PC-9 (cell line): ENCODE data around the gene AUTS2. TPM values are rescaled to one million over a fixed set of nuclear protein-coding genes. Genes with fewer than 3 reads are reported as not detected.

Experiments used
- BruUV-seq: library from RNA; stranded (reverse); fragments of 400-500 nt; replicated peaks from 2 replicates; lab custom pipeline; 2021; lab: Mats Ljungman, UMichigan
- CTCF ChIA-PET: fragments of 300-600 bp; sonication (Branson Sonifier 250); formaldehyde crosslinking; loops from one replicate; lab custom pipeline; 2022; ENCODE audit warnings: antibody characterized with exemption; lab: Charles Lee
- POLR2A ChIA-PET: fragments of 300-600 bp; sonication (Branson Sonifier 250); formaldehyde crosslinking; loops from one replicate; lab custom pipeline; 2022; ENCODE audit warnings: antibody characterized with exemption; ENCODE audit not compliant: unreplicated experiment; lab: Charles Lee
- DNase-seq, 2 experiments: peaks; one replicate each; pipeline versions ENCODE4 v3.0.0 to v3.0.0-alpha.2; 2015 to 2022; ENCODE audit warnings: mixed read lengths in 1 of 2
- H2AFZ ChIP-seq: fragments of 200-600 bp; sonication (generic); 2 replicates; pipeline ENCODE4 v1.8.1; 2017; ENCODE audit warnings: antibody characterized with exemption
- H3F3A ChIP-seq: fragments of 200-600 bp; sonication (generic); 2 replicates; pipeline ENCODE4 v1.8.1; 2017; ENCODE audit warnings: antibody characterized with exemption, mild to moderate bottlenecking, low read depth; ENCODE audit not compliant: insufficient read depth
- H3K27ac ChIP-seq: fragments of 200-600 bp; sonication (generic); 2 replicates; pipeline ENCODE4 v1.6.1; 2016; ENCODE audit warnings: mixed run types
- H3K27me3 ChIP-seq: fragments of 200-600 bp; sonication (generic); 2 replicates; pipeline ENCODE4 v1.6.1; 2016; ENCODE audit warnings: low read depth, mixed run types; ENCODE audit not compliant: insufficient read depth
- H3K36me3 ChIP-seq: fragments of 200-600 bp; sonication (generic); 2 replicates; pipeline ENCODE4 v1.6.1; 2016; ENCODE audit warnings: low read depth, mixed run types
- H3K4me1 ChIP-seq: fragments of 200-600 bp; sonication (generic); replicated peaks from 2 replicates; pipeline ENCODE4 v1.6.1; 2016; ENCODE audit warnings: mixed run types; ENCODE audit not compliant: insufficient read depth
- H3K4me2 ChIP-seq: fragments of 200-600 bp; sonication (generic); 2 replicates; pipeline ENCODE4 v1.6.1; 2017; ENCODE audit warnings: mixed run types
- H3K4me3 ChIP-seq: fragments of 200-600 bp; sonication (generic); 2 replicates; pipeline ENCODE4 v1.6.1; 2016; ENCODE audit warnings: mixed run types
- H3K79me2 ChIP-seq: fragments of 200-600 bp; sonication (generic); 2 replicates; pipeline ENCODE4 v1.6.1; 2017; ENCODE audit warnings: low read depth, mixed run types
- H3K9me2 ChIP-seq: fragments of 200-600 bp; sonication (generic); 2 replicates; pipeline ENCODE4 v1.8.1; 2017; ENCODE audit warnings: mild to moderate bottlenecking; ENCODE audit not compliant: insufficient read depth
- H3K9me3 ChIP-seq: fragments of 200-600 bp; sonication (generic); 2 replicates; pipeline ENCODE4 v1.8.1; 2016; ENCODE audit warnings: low read depth; ENCODE audit not compliant: insufficient read depth
- H4K20me1 ChIP-seq: fragments of 200-600 bp; sonication (generic); 2 replicates; pipeline ENCODE4 v1.8.1; 2017; ENCODE audit not compliant: insufficient read depth
- EZH2 ChIP-seq: fragments of 200-600 bp; sonication (generic); IDR thresholded peaks from 2 replicates; pipeline ENCODE4 v1.8.0; 2017; ENCODE audit warnings: antibody characterized with exemption, low read depth
- intact Hi-C: fragments of 100-400 bp; cut with micrococcal nuclease; formaldehyde crosslinking; loops from one replicate; pipeline ENCODE4 v1.10.0; 2022; ENCODE audit not compliant: unreplicated experiment
- total RNA-seq: library from RNA; stranded (reverse); gene quantifications from 2 replicates; pipeline ENCODE4 v1.2.3, GENCODE V29; 2021
- TF ChIP-seq, protein P1 (sequence below): fragments of 200-600 bp; sonication (generic); conservative IDR thresholded peaks from 2 replicates; pipeline ENCODE4 v1.6.1; 2017; ENCODE audit warnings: mixed run types, antibody characterized with exemption, mild to moderate bottlenecking, moderate library complexity

Gene AUTS2
- total RNA-seq, 1 experiment from 2014 or later, result not detected

GRCh38 chr7:69746383-69746782 lies 148.1 kb downstream of the AUTS2 start:
- no TSS peak for BruUV-seq
- no peak overlapping the region for H2AFZ ChIP-seq
- H3K4me1 ChIP-seq, result no peaks in the 10 kb centered on the region
- H3K9me2 ChIP-seq, result no peaks in the 10 kb centered on the region
- no peak overlapping the region for H3K27ac ChIP-seq
- ChIA-PET CTCF (no interaction called here), POLR2A (no interaction called here)
- H3K4me2 ChIP-seq, result no peak overlapping the region
- H3K36me3 ChIP-seq, result no peaks in the 10 kb centered on the region
- intact Hi-C loops, result no loop called here
- H3K9me3 ChIP-seq, result no peaks in the 10 kb centered on the region
- H3K27me3 ChIP-seq, result no peaks in the 10 kb centered on the region
- no peaks in the 10 kb centered on the region for H4K20me1 ChIP-seq
- H3F3A ChIP-seq, result no peaks in the 10 kb centered on the region
- no peaks in the 10 kb centered on the region for H3K79me2 ChIP-seq
- no peak overlapping the region for H3K4me3 ChIP-seq
- TF ChIP-seq, protein P1, sequence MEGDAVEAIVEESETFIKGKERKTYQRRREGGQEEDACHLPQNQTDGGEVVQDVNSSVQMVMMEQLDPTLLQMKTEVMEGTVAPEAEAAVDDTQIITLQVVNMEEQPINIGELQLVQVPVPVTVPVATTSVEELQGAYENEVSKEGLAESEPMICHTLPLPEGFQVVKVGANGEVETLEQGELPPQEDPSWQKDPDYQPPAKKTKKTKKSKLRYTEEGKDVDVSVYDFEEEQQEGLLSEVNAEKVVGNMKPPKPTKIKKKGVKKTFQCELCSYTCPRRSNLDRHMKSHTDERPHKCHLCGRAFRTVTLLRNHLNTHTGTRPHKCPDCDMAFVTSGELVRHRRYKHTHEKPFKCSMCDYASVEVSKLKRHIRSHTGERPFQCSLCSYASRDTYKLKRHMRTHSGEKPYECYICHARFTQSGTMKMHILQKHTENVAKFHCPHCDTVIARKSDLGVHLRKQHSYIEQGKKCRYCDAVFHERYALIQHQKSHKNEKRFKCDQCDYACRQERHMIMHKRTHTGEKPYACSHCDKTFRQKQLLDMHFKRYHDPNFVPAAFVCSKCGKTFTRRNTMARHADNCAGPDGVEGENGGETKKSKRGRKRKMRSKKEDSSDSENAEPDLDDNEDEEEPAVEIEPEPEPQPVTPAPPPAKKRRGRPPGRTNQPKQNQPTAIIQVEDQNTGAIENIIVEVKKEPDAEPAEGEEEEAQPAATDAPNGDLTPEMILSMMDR, result no peak
- DNase-seq, result no peak

GRCh38 chr7:69747144-69747543 lies 148.9 kb downstream of the AUTS2 start:
- no peak for DNase-seq
- Histone ChIP-seq H3K9me2 (no peaks in the 10 kb centered on the region), H3K79me2 (no peaks in the 10 kb centered on the region), H3K4me2 (no peak overlapping the region), H2AFZ (no peak overlapping the region), H3K4me3 (no peak overlapping the region), H3K36me3 (no peaks in the 10 kb centered on the region), H3K27ac (no peak overlapping the region), H3F3A (no peaks in the 10 kb centered on the region), H3K27me3 (no peaks in the 10 kb centered on the region), H3K4me1 (no peaks in the 10 kb centered on the region), H3K9me3 (no peaks in the 10 kb centered on the region), H4K20me1 (no peaks in the 10 kb centered on the region)
- TF ChIP-seq, protein P1, result no peak
- no peak for TF ChIP-seq EZH2
- ChIA-PET CTCF (no interaction called here), POLR2A (no interaction called here)
- intact Hi-C loops, result no loop called here
- BruUV-seq, result no TSS peak

DNA sequence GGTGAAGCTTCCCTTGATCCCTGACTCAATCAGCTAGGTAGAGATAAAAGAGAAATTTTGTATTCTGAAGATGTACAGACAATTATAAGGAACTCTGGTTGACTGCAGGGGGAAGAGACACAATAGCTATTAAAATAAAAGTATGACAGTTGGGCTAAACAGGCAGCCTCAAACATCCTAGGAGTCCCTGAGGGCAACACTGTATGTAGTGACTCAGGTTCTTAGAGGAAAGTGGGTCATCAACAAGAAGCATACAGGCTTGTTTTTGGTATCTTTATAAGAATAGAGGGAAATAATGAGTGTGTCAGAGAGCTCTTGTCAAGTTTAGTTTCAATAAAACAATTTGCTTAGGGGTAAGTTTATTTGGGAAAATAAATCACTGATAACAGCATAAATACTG lies 150.3 kb downstream of the AUTS2 start:
- Histone ChIP-seq H3K27me3 (no peaks in the 10 kb centered on the region), H3K4me1 (no peaks in the 10 kb centered on the region), H3K27ac (no peak overlapping the region), H3K36me3 (no peaks in the 10 kb centered on the region), H3K4me3 (no peak overlapping the region), H4K20me1 (no peaks in the 10 kb centered on the region), H3K4me2 (no peak overlapping the region), H3K9me3 (no peaks in the 10 kb centered on the region), H3F3A (no peaks in the 10 kb centered on the region), H3K9me2 (no peaks in the 10 kb centered on the region), H2AFZ (no peak overlapping the region), H3K79me2 (no peaks in the 10 kb centered on the region)
- ChIA-PET CTCF (no interaction called here), POLR2A (no interaction called here)
- BruUV-seq, result no TSS peak
- intact Hi-C loops, result no loop called here
- no peak for DNase-seq
- TF ChIP-seq EZH2, result no peak
- TF ChIP-seq, protein P1, result no peak
